GM23338 (cell line): Measurements from ENCODE around the gene DGKE. TPM values are rescaled to one million over a fixed set of nuclear protein-coding genes. Genes with fewer than 3 reads are reported as not detected.

Experiments used
- ATAC-seq: fragments of 200-7000 bp; cut with Tn5 transposase; 3 replicates; pipeline ENCODE4 v1.9.1; 2020
- DNase-seq: peaks from one replicate; pipeline ENCODE4 v3.0.0-alpha.2; 2015; ENCODE audit warnings: low spot score
- H2AFZ ChIP-seq: fragments of 200-600 bp; sonication (generic); 2 replicates; pipeline ENCODE4 v1.8.0; 2016; ENCODE audit warnings: antibody characterized with exemption, mild to moderate bottlenecking, moderate library complexity
- H3F3A ChIP-seq: fragments of 200-600 bp; sonication (generic); replicated peaks from 2 replicates; pipeline ENCODE4 v1.8.0; 2017; ENCODE audit warnings: antibody characterized with exemption, mixed run types, low read depth
- H3K27ac ChIP-seq: fragments of 200-600 bp; sonication (generic); 2 replicates; pipeline ENCODE4 v1.6.1; 2016; ENCODE audit warnings: low read depth
- H3K27me3 ChIP-seq: fragments of 200-600 bp; sonication (generic); 2 replicates; pipeline ENCODE4 v1.8.0; 2016; ENCODE audit warnings: mild to moderate bottlenecking, mixed run types, moderate library complexity; ENCODE audit not compliant: insufficient read depth
- H3K36me3 ChIP-seq: fragments of 200-600 bp; sonication (generic); 2 replicates; pipeline ENCODE4 v1.8.0; 2016; ENCODE audit warnings: mild to moderate bottlenecking; ENCODE audit not compliant: insufficient read depth
- H3K4me1 ChIP-seq: fragments of 200-600 bp; sonication (generic); 2 replicates; pipeline ENCODE4 v1.8.0; 2016; ENCODE audit warnings: mild to moderate bottlenecking, moderate library complexity; ENCODE audit not compliant: insufficient read depth
- H3K4me2 ChIP-seq: fragments of 200-600 bp; sonication (generic); 2 replicates; pipeline ENCODE4 v1.7.1; 2017; ENCODE audit warnings: mixed run types
- H3K4me3 ChIP-seq: fragments of 200-600 bp; sonication (generic); 2 replicates; pipeline ENCODE4 v1.6.1; 2016; ENCODE audit warnings: mixed run types
- H3K79me2 ChIP-seq: fragments of 200-600 bp; sonication (generic); replicated peaks from 2 replicates; pipeline ENCODE4 v1.8.0; 2017; ENCODE audit warnings: mild to moderate bottlenecking; ENCODE audit not compliant: insufficient read depth
- H3K9me2 ChIP-seq: fragments of 200-600 bp; sonication (generic); 2 replicates; pipeline ENCODE4 v1.8.0; 2017; ENCODE audit not compliant: insufficient read depth
- H4K20me1 ChIP-seq: fragments of 200-600 bp; sonication (generic); replicated peaks from 2 replicates; pipeline ENCODE4 v1.8.0; 2017; ENCODE audit warnings: mild to moderate bottlenecking; ENCODE audit not compliant: insufficient read depth
- H3K27ac Mint-ChIP-seq: 2 replicates; pipeline ENCODE4 v1.8.0; 2020; ENCODE audit warnings: inconsistent platforms, mild to moderate bottlenecking, moderate library complexity, mixed read lengths
- H3K27me3 Mint-ChIP-seq: 3 replicates; pipeline ENCODE4 v1.8.0; 2022; ENCODE audit warnings: low read depth, mild to moderate bottlenecking, moderate library complexity, mixed read lengths, inconsistent platforms; ENCODE audit not compliant: insufficient read depth, poor library complexity
- H3K36me3 Mint-ChIP-seq: 3 replicates; pipeline ENCODE4 v1.8.0; 2021; ENCODE audit warnings: low read depth, mild to moderate bottlenecking, inconsistent platforms, moderate library complexity, mixed read lengths
- H3K4me1 Mint-ChIP-seq: 3 replicates; pipeline ENCODE4 v1.8.0; 2020; ENCODE audit warnings: mild to moderate bottlenecking, inconsistent platforms, mixed read lengths
- H3K4me3 Mint-ChIP-seq: 3 replicates; pipeline ENCODE4 v1.8.0; 2021; ENCODE audit warnings: moderate library complexity, mild to moderate bottlenecking, inconsistent platforms, mixed read lengths
- H3K9me3 Mint-ChIP-seq: 3 replicates; pipeline ENCODE4 v1.8.0; 2020; ENCODE audit warnings: moderate library complexity, mild to moderate bottlenecking, inconsistent platforms, mixed read lengths
- CREB1 ChIP-seq: fragments of 250-450 bp; sonication (Bioruptor Pico); IDR thresholded peaks from 2 replicates; pipeline ENCODE4 v1.5.0; 2020; ENCODE audit warnings: low read depth, mild to moderate bottlenecking, moderate library complexity
- EZH2 ChIP-seq: fragments of 200-600 bp; sonication (generic); IDR thresholded peaks from one replicate; pipeline ENCODE4 v1.8.0; 2017; ENCODE audit warnings: antibody characterized with exemption, mild to moderate bottlenecking, low read depth; ENCODE audit not compliant: unreplicated experiment
- EZH2phosphoT487 ChIP-seq: fragments of 200-600 bp; sonication (generic); IDR thresholded peaks from one replicate; pipeline ENCODE4 v1.8.1; 2018; ENCODE audit warnings: antibody characterized with exemption; ENCODE audit not compliant: unreplicated experiment
- JUNB ChIP-seq: IDR thresholded peaks from one replicate; pipeline ENCODE4 v1.6.1; 2016; ENCODE audit warnings: antibody characterized with exemption; ENCODE audit not compliant: unreplicated experiment
- NANOG ChIP-seq: IDR thresholded peaks from 2 replicates; pipeline ENCODE4 v1.6.1; 2016; ENCODE audit warnings: antibody characterized with exemption, borderline replicate concordance
- POLR2AphosphoS5 ChIP-seq: IDR thresholded peaks from 2 replicates; pipeline ENCODE4 v1.6.1; 2016; ENCODE audit warnings: antibody characterized with exemption, low read depth
- STAT1 ChIP-seq: IDR thresholded peaks from one replicate; pipeline ENCODE4 v1.6.1; 2016; ENCODE audit warnings: antibody characterized with exemption; ENCODE audit not compliant: unreplicated experiment
- ZNF114 ChIP-seq: fragments of 250-450 bp; sonication (Bioruptor Pico); IDR thresholded peaks from 2 replicates; pipeline ENCODE4 v1.5.0; 2020; ENCODE audit warnings: mild to moderate bottlenecking, moderate library complexity
- ZNF331 ChIP-seq: fragments of 250-450 bp; sonication (Bioruptor Pico); IDR thresholded peaks from 2 replicates; pipeline ENCODE4 v1.5.0; 2020; ENCODE audit warnings: low read depth, mild to moderate bottlenecking, moderate library complexity
- polyA plus RNA-seq: library from polyadenylated mRNA; unstranded; fragments of >200 nt; fragmentation: Nextera tagmentation; extraction: Ambion mirVana; gene quantifications from 2 replicates; pipeline ENCODE4 v1.2.1, GENCODE V29; 2016
- total RNA-seq: library from RNA; depleted of rRNA; stranded (reverse); fragments of >200 nt; shearing (Covaris generic); gene quantifications from 2 replicates; pipeline ENCODE4 v1.2.3, GENCODE V29; 2014
- TF ChIP-seq, protein P1 (sequence below): IDR thresholded peaks from one replicate; pipeline ENCODE4 v1.6.1; 2018; ENCODE audit warnings: antibody characterized with exemption; ENCODE audit not compliant: unreplicated experiment
- TF ChIP-seq, protein P2 (sequence below): IDR thresholded peaks from 2 replicates; pipeline ENCODE4 v1.6.1; 2016; ENCODE audit warnings: antibody characterized with exemption
- TF ChIP-seq, protein P3 (sequence below): fragments of 250-450 bp; sonication (Bioruptor Pico); IDR thresholded peaks from 2 replicates; pipeline ENCODE4 v1.5.0; 2020; ENCODE audit warnings: mild to moderate bottlenecking, moderate library complexity

Gene DGKE
- total and polyA plus RNA-seq, 2 experiments from 2014 or later, result 3.9 to 10.1 TPM

DNA sequence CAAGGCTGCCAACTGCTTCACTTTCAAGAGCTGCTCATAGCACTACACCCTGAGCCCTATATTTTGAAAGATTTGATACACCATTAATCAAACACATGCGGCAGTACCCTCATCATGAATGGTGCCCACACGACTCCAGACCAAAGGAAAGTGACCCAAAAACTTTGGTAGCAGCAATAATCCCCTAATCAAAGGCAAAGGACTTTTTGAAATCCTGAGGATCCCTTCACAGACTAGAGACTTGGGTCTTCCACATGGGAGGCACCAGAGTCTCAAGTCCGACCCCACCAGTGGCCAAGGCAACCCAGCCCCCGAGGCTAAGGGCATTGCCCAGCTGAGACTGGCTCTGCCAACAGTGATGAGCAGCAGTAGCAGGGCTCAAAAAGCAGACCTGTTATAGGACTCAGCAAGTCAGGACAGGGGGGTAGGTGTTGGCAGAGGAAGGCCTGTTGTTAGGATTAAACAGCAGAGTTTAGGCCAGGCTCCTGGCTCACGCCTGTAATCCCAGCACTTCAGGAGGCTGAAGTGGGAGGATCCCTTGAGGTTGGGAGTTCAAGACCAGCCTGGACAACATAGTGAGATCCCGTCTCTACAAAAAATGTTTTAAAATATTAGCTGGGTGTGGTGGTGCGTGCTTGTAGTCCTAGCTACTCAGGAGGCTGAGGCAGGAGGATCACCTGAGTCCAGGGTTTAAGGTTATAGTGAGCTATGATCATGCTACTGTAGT lies 76.7 kb downstream of the DGKE start:
- no peaks in the 10 kb centered on the region for H3F3A ChIP-seq
- H3K4me1 Mint-ChIP-seq, result peaks cover 14% of the 10 kb centered on the region

More for the DNA sequence above, 76.7 kb downstream of the DGKE start:
- H4K20me1 ChIP-seq, result peaks cover 6% of the 10 kb centered on the region; the same call in 1 of the 2 replicates
- H3K4me1 ChIP-seq, result peaks cover 16% of the 10 kb centered on the region
- no peak overlapping the region for H3K4me3 Mint-ChIP-seq
- H3K27me3 ChIP-seq, result peaks cover 24% of the 10 kb centered on the region
- no peak overlapping the region for H3K27ac Mint-ChIP-seq
- H3K4me3 ChIP-seq, result no peak overlapping the region
- H3K27me3 Mint-ChIP-seq, result peaks cover 28% of the 10 kb centered on the region
- no peak overlapping the region for H3K4me2 ChIP-seq
- H3K79me2 ChIP-seq, result peaks cover 29% of the 10 kb centered on the region
- no peak for DNase-seq
- peaks cover 16% of the 10 kb centered on the region for H3K36me3 ChIP-seq
- no peak overlapping the region for H2AFZ ChIP-seq
- no peaks in the 10 kb centered on the region for H3K9me2 ChIP-seq
- no peak overlapping the region for H3K27ac ChIP-seq
- peaks cover 29% of the 10 kb centered on the region for H3K36me3 Mint-ChIP-seq
- ATAC-seq, result no peak
- H3K9me3 Mint-ChIP-seq, result no peaks in the 10 kb centered on the region
- TF ChIP-seq ZNF331 (CRISPR knock-in tag) (no peak), NANOG (no peak), EZH2phosphoT487 (no peak), POLR2AphosphoS5 (no peak), ZNF114 (CRISPR knock-in tag) (no peak), JUNB (no peak), CREB1 (CRISPR knock-in tag) (no peak), EZH2 (no peak), STAT1 (no peak)
- TF ChIP-seq, protein P1, sequence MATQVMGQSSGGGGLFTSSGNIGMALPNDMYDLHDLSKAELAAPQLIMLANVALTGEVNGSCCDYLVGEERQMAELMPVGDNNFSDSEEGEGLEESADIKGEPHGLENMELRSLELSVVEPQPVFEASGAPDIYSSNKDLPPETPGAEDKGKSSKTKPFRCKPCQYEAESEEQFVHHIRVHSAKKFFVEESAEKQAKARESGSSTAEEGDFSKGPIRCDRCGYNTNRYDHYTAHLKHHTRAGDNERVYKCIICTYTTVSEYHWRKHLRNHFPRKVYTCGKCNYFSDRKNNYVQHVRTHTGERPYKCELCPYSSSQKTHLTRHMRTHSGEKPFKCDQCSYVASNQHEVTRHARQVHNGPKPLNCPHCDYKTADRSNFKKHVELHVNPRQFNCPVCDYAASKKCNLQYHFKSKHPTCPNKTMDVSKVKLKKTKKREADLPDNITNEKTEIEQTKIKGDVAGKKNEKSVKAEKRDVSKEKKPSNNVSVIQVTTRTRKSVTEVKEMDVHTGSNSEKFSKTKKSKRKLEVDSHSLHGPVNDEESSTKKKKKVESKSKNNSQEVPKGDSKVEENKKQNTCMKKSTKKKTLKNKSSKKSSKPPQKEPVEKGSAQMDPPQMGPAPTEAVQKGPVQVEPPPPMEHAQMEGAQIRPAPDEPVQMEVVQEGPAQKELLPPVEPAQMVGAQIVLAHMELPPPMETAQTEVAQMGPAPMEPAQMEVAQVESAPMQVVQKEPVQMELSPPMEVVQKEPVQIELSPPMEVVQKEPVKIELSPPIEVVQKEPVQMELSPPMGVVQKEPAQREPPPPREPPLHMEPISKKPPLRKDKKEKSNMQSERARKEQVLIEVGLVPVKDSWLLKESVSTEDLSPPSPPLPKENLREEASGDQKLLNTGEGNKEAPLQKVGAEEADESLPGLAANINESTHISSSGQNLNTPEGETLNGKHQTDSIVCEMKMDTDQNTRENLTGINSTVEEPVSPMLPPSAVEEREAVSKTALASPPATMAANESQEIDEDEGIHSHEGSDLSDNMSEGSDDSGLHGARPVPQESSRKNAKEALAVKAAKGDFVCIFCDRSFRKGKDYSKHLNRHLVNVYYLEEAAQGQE, result no peak
- TF ChIP-seq, protein P2, sequence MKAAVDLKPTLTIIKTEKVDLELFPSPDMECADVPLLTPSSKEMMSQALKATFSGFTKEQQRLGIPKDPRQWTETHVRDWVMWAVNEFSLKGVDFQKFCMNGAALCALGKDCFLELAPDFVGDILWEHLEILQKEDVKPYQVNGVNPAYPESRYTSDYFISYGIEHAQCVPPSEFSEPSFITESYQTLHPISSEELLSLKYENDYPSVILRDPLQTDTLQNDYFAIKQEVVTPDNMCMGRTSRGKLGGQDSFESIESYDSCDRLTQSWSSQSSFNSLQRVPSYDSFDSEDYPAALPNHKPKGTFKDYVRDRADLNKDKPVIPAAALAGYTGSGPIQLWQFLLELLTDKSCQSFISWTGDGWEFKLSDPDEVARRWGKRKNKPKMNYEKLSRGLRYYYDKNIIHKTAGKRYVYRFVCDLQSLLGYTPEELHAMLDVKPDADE, result no peak
- TF ChIP-seq, protein P3, sequence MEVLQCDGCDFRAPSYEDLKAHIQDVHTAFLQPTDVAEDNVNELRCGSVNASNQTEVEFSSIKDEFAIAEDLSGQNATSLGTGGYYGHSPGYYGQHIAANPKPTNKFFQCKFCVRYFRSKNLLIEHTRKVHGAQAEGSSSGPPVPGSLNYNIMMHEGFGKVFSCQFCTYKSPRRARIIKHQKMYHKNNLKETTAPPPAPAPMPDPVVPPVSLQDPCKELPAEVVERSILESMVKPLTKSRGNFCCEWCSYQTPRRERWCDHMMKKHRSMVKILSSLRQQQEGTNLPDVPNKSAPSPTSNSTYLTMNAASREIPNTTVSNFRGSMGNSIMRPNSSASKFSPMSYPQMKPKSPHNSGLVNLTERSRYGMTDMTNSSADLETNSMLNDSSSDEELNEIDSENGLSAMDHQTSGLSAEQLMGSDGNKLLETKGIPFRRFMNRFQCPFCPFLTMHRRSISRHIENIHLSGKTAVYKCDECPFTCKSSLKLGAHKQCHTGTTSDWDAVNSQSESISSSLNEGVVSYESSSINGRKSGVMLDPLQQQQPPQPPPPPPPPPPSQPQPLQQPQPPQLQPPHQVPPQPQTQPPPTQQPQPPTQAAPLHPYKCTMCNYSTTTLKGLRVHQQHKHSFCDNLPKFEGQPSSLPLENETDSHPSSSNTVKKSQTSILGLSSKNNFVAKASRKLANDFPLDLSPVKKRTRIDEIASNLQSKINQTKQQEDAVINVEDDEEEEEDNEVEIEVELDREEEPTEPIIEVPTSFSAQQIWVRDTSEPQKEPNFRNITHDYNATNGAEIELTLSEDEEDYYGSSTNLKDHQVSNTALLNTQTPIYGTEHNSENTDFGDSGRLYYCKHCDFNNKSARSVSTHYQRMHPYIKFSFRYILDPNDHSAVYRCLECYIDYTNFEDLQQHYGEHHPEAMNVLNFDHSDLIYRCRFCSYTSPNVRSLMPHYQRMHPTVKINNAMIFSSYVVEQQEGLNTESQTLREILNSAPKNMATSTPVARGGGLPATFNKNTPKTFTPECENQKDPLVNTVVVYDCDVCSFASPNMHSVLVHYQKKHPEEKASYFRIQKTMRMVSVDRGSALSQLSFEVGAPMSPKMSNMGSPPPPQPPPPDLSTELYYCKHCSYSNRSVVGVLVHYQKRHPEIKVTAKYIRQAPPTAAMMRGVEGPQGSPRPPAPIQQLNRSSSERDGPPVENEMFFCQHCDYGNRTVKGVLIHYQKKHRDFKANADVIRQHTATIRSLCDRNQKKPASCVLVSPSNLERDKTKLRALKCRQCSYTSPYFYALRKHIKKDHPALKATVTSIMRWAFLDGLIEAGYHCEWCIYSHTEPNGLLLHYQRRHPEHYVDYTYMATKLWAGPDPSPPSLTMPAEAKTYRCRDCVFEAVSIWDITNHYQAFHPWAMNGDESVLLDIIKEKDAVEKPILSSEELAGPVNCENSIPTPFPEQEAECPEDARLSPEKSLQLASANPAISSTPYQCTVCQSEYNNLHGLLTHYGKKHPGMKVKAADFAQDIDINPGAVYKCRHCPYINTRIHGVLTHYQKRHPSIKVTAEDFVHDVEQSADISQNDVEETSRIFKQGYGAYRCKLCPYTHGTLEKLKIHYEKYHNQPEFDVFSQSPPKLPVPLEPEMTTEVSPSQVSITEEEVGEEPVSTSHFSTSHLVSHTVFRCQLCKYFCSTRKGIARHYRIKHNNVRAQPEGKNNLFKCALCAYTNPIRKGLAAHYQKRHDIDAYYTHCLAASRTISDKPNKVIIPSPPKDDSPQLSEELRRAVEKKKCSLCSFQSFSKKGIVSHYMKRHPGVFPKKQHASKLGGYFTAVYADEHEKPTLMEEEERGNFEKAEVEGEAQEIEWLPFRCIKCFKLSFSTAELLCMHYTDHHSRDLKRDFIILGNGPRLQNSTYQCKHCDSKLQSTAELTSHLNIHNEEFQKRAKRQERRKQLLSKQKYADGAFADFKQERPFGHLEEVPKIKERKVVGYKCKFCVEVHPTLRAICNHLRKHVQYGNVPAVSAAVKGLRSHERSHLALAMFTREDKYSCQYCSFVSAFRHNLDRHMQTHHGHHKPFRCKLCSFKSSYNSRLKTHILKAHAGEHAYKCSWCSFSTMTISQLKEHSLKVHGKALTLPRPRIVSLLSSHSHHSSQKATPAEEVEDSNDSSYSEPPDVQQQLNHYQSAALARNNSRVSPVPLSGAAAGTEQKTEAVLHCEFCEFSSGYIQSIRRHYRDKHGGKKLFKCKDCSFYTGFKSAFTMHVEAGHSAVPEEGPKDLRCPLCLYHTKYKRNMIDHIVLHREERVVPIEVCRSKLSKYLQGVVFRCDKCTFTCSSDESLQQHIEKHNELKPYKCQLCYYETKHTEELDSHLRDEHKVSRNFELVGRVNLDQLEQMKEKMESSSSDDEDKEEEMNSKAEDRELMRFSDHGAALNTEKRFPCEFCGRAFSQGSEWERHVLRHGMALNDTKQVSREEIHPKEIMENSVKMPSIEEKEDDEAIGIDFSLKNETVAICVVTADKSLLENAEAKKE, result no peak
